ENCODE results near the gene CFAP47.

Gene CFAP47

GRCh38 chrX:36334572-36334971 lies 415.0 kb downstream of the CFAP47 start:
- TF ChIP-seq, protein P1, sequence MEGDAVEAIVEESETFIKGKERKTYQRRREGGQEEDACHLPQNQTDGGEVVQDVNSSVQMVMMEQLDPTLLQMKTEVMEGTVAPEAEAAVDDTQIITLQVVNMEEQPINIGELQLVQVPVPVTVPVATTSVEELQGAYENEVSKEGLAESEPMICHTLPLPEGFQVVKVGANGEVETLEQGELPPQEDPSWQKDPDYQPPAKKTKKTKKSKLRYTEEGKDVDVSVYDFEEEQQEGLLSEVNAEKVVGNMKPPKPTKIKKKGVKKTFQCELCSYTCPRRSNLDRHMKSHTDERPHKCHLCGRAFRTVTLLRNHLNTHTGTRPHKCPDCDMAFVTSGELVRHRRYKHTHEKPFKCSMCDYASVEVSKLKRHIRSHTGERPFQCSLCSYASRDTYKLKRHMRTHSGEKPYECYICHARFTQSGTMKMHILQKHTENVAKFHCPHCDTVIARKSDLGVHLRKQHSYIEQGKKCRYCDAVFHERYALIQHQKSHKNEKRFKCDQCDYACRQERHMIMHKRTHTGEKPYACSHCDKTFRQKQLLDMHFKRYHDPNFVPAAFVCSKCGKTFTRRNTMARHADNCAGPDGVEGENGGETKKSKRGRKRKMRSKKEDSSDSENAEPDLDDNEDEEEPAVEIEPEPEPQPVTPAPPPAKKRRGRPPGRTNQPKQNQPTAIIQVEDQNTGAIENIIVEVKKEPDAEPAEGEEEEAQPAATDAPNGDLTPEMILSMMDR (IDR thresholded peaks at IDR 0.05; ENCODE audit: low read depth, low read length, poor library complexity, severe bottlenecking), result no peak
- TF ChIP-seq EZH2phosphoT487 (IDR thresholded peaks at IDR 0.05; ENCODE audit: borderline replicate concordance, low read length), result no peak
- no peak overlapping the region for H3K27ac ChIP-seq (ENCODE audit: low read depth, low read length)

GRCh38 chrX:36336751-36337150 lies 417.2 kb downstream of the CFAP47 start:
- Histone ChIP-seq H4K20me1 (ENCODE audit: control insufficient read depth, insufficient read depth, low read depth, low read length) (no peaks in the 10 kb centered on the region), H3K4me2 (ENCODE audit: low read length) (no peak overlapping the region), H3K79me2 (ENCODE audit: control insufficient read depth, low read length) (no peaks in the 10 kb centered on the region), H3K4me1 (ENCODE audit: control insufficient read depth, low read length) (no peaks in the 10 kb centered on the region), H3K9me3 (ENCODE audit: control insufficient read depth, insufficient read depth, low read length) (no peaks in the 10 kb centered on the region), H3F3A (ENCODE audit: control insufficient read depth, insufficient read depth) (no peaks in the 10 kb centered on the region), H3K9me2 (replicated peaks; ENCODE audit: control insufficient read depth, low read length) (no peaks in the 10 kb centered on the region), H3K27ac (ENCODE audit: low read depth, low read length) (no peak overlapping the region), H3K27me3 (ENCODE audit: control insufficient read depth, low read length) (no peaks in the 10 kb centered on the region), H3K4me3 (ENCODE audit: low read length) (no peak overlapping the region), H3K36me3 (ENCODE audit: control insufficient read depth, low read length) (no peaks in the 10 kb centered on the region)
- TF ChIP-seq, protein P1 (IDR thresholded peaks at IDR 0.05; ENCODE audit: low read depth, low read length, poor library complexity, severe bottlenecking), result no peak
- TF ChIP-seq EZH2phosphoT487 (IDR thresholded peaks at IDR 0.05; ENCODE audit: borderline replicate concordance, low read length), result no peak

More at GRCh38 chrX:36334572-36334971, 415.0 kb downstream of the CFAP47 start:
- no peaks in the 10 kb centered on the region for H3K27me3 ChIP-seq (ENCODE audit: control insufficient read depth, low read length)
- H3K4me1 ChIP-seq (ENCODE audit: control insufficient read depth, low read length), result no peaks in the 10 kb centered on the region
- no peaks in the 10 kb centered on the region for H3K9me3 ChIP-seq (ENCODE audit: control insufficient read depth, insufficient read depth, low read length)
- no peaks in the 10 kb centered on the region for H4K20me1 ChIP-seq (ENCODE audit: control insufficient read depth, insufficient read depth, low read depth, low read length)
- H3K9me2 ChIP-seq (replicated peaks; ENCODE audit: control insufficient read depth, low read length), result no peaks in the 10 kb centered on the region
- no peaks in the 10 kb centered on the region for H3K79me2 ChIP-seq (ENCODE audit: control insufficient read depth, low read length)
- no peak overlapping the region for H3K4me2 ChIP-seq (ENCODE audit: low read length)
- no peaks in the 10 kb centered on the region for H3K36me3 ChIP-seq (ENCODE audit: control insufficient read depth, low read length)
- no peak overlapping the region for H3K4me3 ChIP-seq (ENCODE audit: low read length)
- no peaks in the 10 kb centered on the region for H3F3A ChIP-seq (ENCODE audit: control insufficient read depth, insufficient read depth)

DNA sequence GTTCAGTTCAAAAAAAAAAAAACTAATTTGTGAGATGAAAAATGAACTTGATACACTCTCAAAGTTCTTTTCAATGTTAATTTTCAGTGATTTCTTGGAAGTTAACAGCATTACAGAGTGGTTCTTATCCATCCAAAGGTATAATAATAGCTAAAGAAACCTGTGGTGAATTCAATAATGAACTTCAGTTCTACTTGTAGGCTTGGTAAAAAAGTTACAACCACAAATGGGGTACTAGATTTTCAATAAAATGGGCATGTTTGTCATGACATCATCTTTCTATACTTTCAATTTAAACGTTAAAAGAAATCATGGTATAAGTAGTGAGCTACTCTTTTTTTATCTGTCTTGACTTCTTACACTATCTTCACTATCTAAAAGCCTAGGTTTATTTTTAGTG lies 424.8 kb downstream of the CFAP47 start:
- Histone ChIP-seq H3K27me3 (ENCODE audit: control insufficient read depth, low read length) (no peaks in the 10 kb centered on the region), H3K4me1 (ENCODE audit: control insufficient read depth, low read length) (no peaks in the 10 kb centered on the region), H3K9me3 (ENCODE audit: control insufficient read depth, insufficient read depth, low read length) (no peaks in the 10 kb centered on the region), H3K27ac (ENCODE audit: low read depth, low read length) (no peak overlapping the region), H4K20me1 (ENCODE audit: control insufficient read depth, insufficient read depth, low read depth, low read length) (no peaks in the 10 kb centered on the region), H3F3A (ENCODE audit: control insufficient read depth, insufficient read depth) (no peaks in the 10 kb centered on the region), H3K79me2 (ENCODE audit: control insufficient read depth, low read length) (no peaks in the 10 kb centered on the region), H3K36me3 (ENCODE audit: control insufficient read depth, low read length) (no peaks in the 10 kb centered on the region), H3K9me2 (replicated peaks; ENCODE audit: control insufficient read depth, low read length) (no peaks in the 10 kb centered on the region), H3K4me3 (ENCODE audit: low read length) (no peak overlapping the region), H3K4me2 (ENCODE audit: low read length) (no peak overlapping the region)
- no peak for TF ChIP-seq EZH2phosphoT487 (IDR thresholded peaks at IDR 0.05; ENCODE audit: borderline replicate concordance, low read length)
- TF ChIP-seq, protein P1 (IDR thresholded peaks at IDR 0.05; ENCODE audit: low read depth, low read length, poor library complexity, severe bottlenecking), result no peak

GRCh38 chrX:36348509-36348908 lies 429.0 kb downstream of the CFAP47 start:
- Histone ChIP-seq H3K4me3 (ENCODE audit: low read length) (no peak overlapping the region), H4K20me1 (ENCODE audit: control insufficient read depth, insufficient read depth, low read depth, low read length) (no peaks in the 10 kb centered on the region), H3K4me1 (ENCODE audit: control insufficient read depth, low read length) (no peaks in the 10 kb centered on the region), H3K9me3 (ENCODE audit: control insufficient read depth, insufficient read depth, low read length) (no peaks in the 10 kb centered on the region), H3K4me2 (ENCODE audit: low read length) (no peak overlapping the region), H3K27me3 (ENCODE audit: control insufficient read depth, low read length) (no peaks in the 10 kb centered on the region), H3K27ac (ENCODE audit: low read depth, low read length) (no peak overlapping the region), H3F3A (ENCODE audit: control insufficient read depth, insufficient read depth) (no peaks in the 10 kb centered on the region), H3K79me2 (ENCODE audit: control insufficient read depth, low read length) (no peaks in the 10 kb centered on the region), H3K36me3 (ENCODE audit: control insufficient read depth, low read length) (no peaks in the 10 kb centered on the region), H3K9me2 (replicated peaks; ENCODE audit: control insufficient read depth, low read length) (no peaks in the 10 kb centered on the region)
- no peak for TF ChIP-seq EZH2phosphoT487 (IDR thresholded peaks at IDR 0.05; ENCODE audit: borderline replicate concordance, low read length)
- TF ChIP-seq, protein P1 (IDR thresholded peaks at IDR 0.05; ENCODE audit: low read depth, low read length, poor library complexity, severe bottlenecking), result no peak
